GM03348 (cell line): Measurements from ENCODE around the gene MAPRE3.
A peak's percentile ranks its signal among the peaks of the same experiment; 100 is the strongest.

ENCODE experiments used
- DNase-seq: peaks from one replicate; pipeline ENCODE4 v3.0.0; 2012; ENCODE audit warnings: low spot score

MAPRE3 gene

GRCh38 chr2:26950246-26950645 is 20.2 kb upstream of the MAPRE3 start:
- DNase-seq: no peak

GRCh38 chr2:26951236-26951635 is 19.2 kb upstream of the MAPRE3 start:
- no peak for DNase-seq

- no peak for DNase-seq
These were observed 18.1 kb upstream of the MAPRE3 start for GRCh38 chr2:26952374-26952773.

- DNase-seq: no peak
These were observed 16.3 kb upstream of the MAPRE3 start for GRCh38 chr2:26954135-26954534.

GRCh38 chr2:26957041-26957440 is 13.4 kb upstream of the MAPRE3 start:
- no peak for DNase-seq

GRCh38 chr2:26957534-26957933 is 12.9 kb upstream of the MAPRE3 start:
- no peak for DNase-seq

- DNase-seq: no peak
These were observed 11.1 kb upstream of the MAPRE3 start for GRCh38 chr2:26959331-26959730.

- no peak for DNase-seq
These were observed 5.8 kb upstream of the MAPRE3 start for GRCh38 chr2:26964446-26965130.

GRCh38 chr2:26968001-26968400 is 2.4 kb upstream of the MAPRE3 start:
- no peak for DNase-seq

- no peak for DNase-seq
These were observed 1.2 kb upstream of the MAPRE3 start for GRCh38 chr2:26969077-26969844.

- peak; percentile 47 for DNase-seq
These were observed 641 bp downstream of the MAPRE3 start for GRCh38 chr2:26970928-26971627.

GRCh38 chr2:26971911-26972786 is 1.7 kb downstream of the MAPRE3 start:
- DNase-seq: no peak

GRCh38 chr2:26974352-26974751 is 3.9 kb downstream of the MAPRE3 start:
- no peak for DNase-seq

- DNase-seq: no peak
These were observed 4.7 kb downstream of the MAPRE3 start for GRCh38 chr2:26975102-26975501.

GRCh38 chr2:26975656-26976055 is 5.2 kb downstream of the MAPRE3 start:
- DNase-seq: no peak

GRCh38 chr2:26976237-26976636 is 5.8 kb downstream of the MAPRE3 start:
- DNase-seq: peak; percentile 78

- DNase-seq: no peak
These were observed 6.6 kb downstream of the MAPRE3 start for GRCh38 chr2:26977012-26977411.

- DNase-seq: no peak
These were observed 7.7 kb downstream of the MAPRE3 start for GRCh38 chr2:26978061-26978596.

- peak; percentile 44 for DNase-seq
These were observed 9.3 kb downstream of the MAPRE3 start for GRCh38 chr2:26979741-26980140.

GRCh38 chr2:26980971-26981370 is 10.5 kb downstream of the MAPRE3 start:
- no peak for DNase-seq

- no peak for DNase-seq
These were observed 11.8 kb downstream of the MAPRE3 start for GRCh38 chr2:26982102-26982742.
